Ramos (cell line): ENCODE measurements around the gene WWP2.
"Not testable (repeated sequence)": the region's sequence is repeated elsewhere in the genome, so short reads cannot be mapped to it uniquely, and the experiment has no call there.

Experiments used
- in situ Hi-C: fragments of 300-500 bp; cut with MboI; formaldehyde crosslinking; loops from one replicate; pipeline ENCODE4 v1.14.3; 2022; ENCODE audit warnings: low sequenced_read_pairs; ENCODE audit not compliant: unreplicated experiment

Gene WWP2

DNA sequence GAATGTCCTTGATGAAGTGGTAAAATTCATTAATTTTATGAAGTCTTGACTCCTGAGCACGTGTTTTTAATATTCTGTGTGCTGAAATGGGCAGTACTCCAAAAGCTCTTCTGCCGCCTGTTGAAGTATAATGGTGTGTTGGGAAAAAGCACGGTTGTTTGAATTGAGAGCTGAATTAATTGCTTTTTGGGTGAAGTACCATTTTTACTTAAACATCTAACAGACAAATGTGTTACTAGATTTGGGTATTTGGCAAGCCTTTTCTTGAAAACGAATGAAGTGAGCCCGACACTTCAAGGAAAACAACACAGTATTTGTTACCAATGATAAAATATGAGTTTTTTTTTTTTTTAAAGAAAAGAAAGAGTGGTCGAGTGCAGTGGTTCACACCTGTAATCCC is 22.5 kb downstream of the WWP2 start:
- in situ Hi-C loops: no loop called here

- in situ Hi-C loops: no loop called here
Measured at GRCh38 chr16:69787883-69788282, 25.8 kb downstream of the WWP2 start.

GRCh38 chr16:69791391-69791847 is 29.3 kb downstream of the WWP2 start:
- in situ Hi-C loops: not testable (repeated sequence)

DNA sequence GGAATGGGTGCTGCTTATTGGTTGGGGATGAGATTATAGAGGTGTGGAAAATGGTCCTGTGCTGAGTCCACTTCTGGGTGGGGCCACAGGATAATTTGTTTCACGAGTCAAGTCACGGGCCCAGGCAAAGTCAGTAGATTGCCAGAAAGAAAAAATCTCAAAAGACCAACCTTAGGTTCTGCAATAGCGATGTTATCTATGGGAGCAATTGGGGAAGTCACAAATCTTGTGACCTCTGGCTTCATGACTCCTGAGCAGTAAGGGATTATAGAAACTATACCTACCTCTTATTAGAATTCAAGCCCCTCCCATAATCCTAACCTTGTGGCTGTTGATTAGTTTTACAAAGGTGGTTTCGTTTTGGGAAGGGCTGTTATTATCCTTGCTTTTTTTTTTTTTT is 31.4 kb downstream of the WWP2 start:
- in situ Hi-C loops: no loop called here

DNA sequence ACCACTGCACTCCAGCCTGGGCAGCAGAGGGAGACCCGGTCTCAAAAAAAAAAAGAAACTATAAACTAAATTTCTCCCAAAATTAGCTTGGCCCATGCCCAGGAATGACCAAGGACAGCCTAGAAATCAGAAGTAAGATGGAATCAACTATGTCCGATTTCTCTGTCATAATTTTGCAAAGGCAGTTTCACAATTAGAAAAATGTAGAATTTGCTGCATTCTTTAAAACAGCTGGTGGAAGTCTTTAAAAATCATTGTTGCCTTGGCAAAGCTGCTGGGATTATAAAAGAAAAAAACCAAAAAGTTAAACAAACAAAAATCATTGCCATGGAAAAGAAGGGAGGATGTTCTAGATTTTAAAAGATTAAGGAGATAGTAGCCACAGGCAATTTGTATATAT is 32.4 kb downstream of the WWP2 start:
- in situ Hi-C loops: no loop called here

DNA sequence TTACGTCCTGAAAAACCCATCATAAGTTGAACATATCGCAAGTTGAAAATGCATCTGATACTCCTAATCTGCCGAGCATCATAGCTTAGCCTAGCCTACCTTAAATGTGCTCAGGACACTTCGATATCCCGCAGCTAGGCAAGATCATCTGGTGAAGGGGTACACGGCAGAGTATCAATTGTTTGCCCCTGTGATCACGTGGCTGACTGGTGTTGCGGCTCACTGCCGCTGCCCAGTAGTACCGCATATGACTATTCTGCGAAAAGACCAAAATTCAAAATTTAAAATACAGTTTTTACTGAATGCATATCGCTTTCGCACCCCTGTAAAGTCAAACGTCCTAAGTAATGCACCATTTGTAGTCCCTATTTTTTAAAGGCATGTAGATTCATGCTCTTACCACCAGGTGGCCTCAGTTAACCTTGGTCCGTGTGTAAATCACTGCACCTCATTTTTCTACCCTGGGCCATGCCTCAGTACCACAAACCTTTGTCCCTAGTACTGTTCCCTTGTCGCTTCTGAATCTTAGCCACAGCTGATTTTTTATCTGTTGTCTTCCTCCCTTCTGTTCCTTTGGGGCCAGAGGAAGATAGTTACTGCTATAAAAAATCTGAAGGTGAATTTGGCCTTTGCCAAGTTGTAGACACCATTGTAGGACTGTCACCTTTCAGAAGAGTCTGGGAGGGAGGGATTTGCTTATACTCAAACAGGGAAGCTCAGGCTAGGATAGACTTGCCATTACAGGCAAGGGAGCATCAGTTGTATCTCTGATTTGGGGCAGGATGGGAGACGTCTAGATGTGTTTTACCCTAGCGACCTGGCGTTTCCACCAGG is 34.4 kb downstream of the WWP2 start:
- in situ Hi-C loops: no loop called here

DNA sequence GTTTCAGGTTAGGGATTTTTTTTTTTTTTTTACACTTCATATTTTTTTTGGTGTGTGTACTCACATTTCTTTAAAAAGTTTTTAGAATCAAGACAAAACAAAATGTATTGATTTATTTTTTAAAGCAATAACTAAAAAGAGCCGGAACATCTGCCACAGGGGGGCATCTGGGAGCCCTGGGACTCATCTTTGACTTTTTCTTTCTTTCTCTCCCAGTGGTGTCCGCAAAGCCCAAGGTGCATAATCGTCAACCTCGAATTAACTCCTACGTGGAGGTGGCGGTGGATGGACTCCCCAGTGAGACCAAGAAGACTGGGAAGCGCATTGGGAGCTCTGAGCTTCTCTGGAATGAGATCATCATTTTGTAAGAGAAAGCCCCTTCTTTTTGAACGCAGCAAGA is 36.3 kb downstream of the WWP2 start:
- in situ Hi-C loops: no loop called here

DNA sequence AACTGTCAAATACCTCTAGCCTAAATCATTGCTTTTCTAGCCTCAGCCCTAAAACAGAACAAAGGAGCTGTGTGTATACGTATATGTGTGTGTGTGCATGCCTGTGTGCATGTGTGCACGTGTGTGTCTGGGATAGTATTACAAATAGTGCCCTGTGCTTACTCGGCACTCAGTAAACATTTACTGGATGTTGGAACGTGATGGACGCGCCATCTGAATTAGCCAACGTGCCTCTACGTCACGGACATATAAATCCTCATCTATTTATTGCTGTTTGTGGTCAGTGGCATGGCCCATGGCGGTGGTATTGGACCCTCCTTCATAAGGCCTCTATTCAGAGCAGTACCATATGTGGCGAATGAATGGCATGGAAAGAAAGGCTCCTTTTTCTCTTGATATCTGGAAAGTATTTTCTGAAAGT is 37.5 kb downstream of the WWP2 start:
- in situ Hi-C loops: no loop called here

- in situ Hi-C loops: no loop called here
Measured at GRCh38 chr16:69804297-69804696, 42.2 kb downstream of the WWP2 start.

DNA sequence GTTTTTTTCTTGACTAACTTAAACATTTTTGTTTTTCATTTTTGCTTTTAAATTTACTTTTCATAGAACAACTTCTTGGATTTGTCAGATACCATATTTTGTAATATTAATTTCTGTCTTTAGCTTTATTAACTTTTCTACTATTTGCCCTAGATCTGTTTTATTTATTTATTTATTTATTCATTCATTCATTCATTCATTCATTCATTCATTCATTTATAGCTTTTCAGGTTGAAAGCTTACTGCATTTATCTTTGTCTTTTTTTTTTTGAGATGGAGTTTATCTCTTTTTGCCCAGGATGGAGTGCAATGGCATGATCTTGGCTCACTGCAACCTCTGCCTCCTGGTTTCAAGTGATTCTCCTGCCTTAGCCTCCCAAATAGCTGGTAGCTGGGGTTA is 44.6 kb downstream of the WWP2 start:
- in situ Hi-C loops: not testable (repeated sequence)

DNA sequence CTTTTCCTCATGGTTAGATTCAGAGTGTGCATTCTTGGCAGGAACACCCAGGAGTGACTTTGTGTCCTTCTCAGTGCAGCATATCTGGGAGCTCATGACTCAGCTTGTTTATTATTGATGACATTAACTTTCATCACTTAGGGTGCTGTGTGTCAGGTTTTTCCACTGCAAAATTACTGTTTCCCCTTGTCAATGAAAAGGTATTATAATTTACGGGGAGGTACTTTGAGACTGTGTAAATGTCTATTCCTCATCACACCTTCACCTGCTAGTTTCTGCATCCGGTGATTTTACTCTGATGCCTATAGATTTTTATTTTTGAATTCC is 50.5 kb downstream of the WWP2 start:
- in situ Hi-C loops: no loop called here

GRCh38 chr16:69814078-69814477 is 51.9 kb downstream of the WWP2 start:
- in situ Hi-C loops: no loop called here

DNA sequence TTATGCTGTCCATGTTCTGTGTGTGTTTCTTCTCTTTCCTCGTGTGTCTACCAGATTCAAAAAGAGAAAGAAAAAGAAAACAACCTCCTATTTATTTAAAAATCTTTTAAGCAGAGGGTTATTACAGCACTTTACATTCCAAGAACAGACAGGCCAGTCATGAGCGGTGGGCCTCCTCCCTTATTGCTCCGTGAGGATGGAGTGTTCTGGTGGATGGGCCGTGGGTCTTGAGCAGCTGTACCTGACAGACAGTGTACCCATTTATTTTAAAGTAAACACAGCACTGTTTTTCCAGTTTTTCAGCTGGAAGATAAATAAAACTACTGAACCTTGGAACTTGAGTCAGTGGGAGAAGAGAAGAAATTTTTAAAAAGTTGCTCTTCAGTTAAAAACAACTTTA is 52.4 kb downstream of the WWP2 start:
- in situ Hi-C loops: no loop called here

DNA sequence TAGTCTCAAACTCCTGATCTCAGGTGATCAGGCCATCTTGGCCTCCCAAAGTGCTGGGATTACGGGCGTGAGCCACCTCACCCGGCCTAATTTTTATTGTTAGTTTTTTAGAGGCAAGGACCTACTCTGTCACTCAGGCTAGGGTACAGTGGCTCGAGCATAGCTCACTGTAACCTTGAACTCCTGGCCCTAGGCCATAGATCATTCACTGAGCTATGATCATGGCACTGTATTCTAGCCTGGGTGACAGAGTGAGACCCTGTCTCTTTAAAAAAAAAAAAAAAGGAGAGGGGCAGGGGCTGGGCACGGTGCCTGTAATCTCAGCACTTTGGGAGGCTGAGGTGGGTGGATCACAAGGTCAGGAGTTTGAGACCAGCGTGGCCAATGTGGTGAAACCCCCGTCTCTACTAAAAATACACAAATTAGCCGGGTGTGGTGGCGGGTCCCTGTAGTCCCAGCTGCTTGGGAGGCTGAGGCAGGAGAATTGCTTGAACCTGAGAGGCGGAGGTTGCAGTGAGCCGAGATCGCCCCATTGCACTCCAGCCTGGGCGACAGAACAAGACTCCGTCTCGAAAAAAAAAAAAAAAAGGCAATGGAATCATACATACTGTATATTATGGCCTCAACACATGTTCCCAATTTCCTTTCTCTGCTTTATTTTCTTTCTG is 53.2 kb downstream of the WWP2 start:
- in situ Hi-C loops: not testable (repeated sequence)

- in situ Hi-C loops: no loop called here
Measured at GRCh38 chr16:69816996-69817395, 54.9 kb downstream of the WWP2 start.

DNA sequence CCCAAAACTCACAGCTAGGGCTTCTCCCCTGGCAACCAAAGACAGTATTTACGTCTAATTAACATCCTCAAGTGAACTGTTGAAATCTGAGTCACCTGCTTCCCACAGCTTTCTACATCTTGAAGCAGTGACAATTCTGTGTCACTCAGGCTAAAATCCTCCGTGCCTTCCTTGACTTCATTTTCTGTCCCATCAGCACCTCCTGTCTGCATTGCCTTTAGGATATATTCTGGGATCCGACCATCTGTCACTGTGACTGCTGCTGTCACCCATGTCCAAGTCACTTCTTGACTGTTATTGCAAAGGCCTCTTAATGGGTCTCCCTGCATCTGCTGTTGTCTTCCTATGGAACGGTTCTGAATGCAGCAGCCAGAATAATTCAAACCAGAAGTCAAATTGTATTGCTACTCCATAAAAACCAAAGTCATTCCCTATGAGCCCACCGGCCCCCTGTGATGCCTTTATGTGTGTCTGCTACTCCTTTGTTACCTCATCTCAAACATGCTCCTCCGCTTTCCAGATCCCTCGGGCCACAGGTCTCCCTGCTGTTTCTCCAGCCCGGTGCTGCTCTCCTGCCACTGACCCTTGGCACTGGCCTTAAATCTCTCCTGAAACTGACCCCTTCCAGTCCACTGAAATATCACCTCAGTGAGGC is 56.9 kb downstream of the WWP2 start:
- in situ Hi-C loops: no loop called here

GRCh38 chr16:69820926-69821541 is 58.9 kb downstream of the WWP2 start:
- in situ Hi-C loops: no loop called here

DNA sequence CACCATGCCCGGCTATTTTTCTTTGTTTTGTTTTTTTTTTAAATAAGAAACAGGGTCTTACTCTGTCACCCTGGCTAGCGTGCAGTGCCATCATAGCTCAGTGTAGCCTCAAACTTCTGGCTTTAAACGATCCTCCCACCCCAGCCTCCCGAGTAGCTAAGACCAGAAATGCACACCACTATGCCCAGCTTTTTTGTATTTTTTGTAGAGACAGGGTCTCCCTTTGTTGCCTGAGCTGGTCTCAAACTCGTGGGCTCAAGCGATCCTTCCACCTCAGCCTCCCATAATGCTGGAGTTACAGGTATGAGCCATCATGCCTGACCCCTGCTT is 59.7 kb downstream of the WWP2 start:
- in situ Hi-C loops: no loop called here

GRCh38 chr16:69822174-69822935 is 60.2 kb downstream of the WWP2 start:
- in situ Hi-C loops: no loop called here

GRCh38 chr16:69823831-69824563 is 61.9 kb downstream of the WWP2 start:
- in situ Hi-C loops: no loop called here
